ENCODE data around the gene CDH10.

The CDH10 gene

DNA sequence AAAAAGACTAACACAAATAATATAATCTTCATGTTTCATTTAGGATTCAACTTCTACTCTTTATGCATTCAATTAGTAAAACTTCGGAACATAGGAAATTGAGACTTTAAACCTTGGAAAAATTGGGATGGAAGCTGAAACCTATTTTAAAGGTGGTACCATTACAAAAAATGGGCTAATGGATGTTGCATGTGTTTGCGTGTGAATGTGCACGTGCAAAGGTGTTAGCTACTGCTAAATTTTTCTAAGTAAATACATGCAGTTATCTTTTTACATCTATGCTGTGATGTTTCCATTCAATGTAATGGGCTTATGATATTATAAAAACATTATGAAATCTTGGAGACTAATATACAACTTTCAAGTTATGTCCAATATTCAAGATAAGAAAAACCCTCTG, 134.8 kb downstream of the CDH10 start:
- Histone ChIP-seq H3K27ac (replicated peaks) (no peak overlapping the region), H3K4me3 (replicated peaks; ENCODE audit: insufficient read depth, low read length) (no peak overlapping the region), H3K27me3 (ENCODE audit: insufficient read depth, poor library complexity, severe bottlenecking) (no peaks in the 10 kb centered on the region)
- TF ChIP-seq POLR2AphosphoS5 (IDR thresholded peaks at IDR 0.05; ENCODE audit: low read depth) (no peak), CTCF (IDR thresholded peaks at IDR 0.05; ENCODE audit: insufficient read depth, low read length) (no peak), SPI1 (IDR thresholded peaks at IDR 0.05; ENCODE audit: borderline replicate concordance, low read depth) (no peak), REST (IDR thresholded peaks at IDR 0.05; ENCODE audit: insufficient replicate concordance, low read depth) (no peak), GABPA (IDR thresholded peaks at IDR 0.05; ENCODE audit: low read depth) (no peak)
- DNase-seq (ENCODE audit: low read depth in 1 of 2, low spot score in 1 of 2): no peak

GRCh38 chr5:24505258-24505657, 139.5 kb downstream of the CDH10 start:
- DNase-seq (ENCODE audit: low read depth in 1 of 2, low spot score in 1 of 2): no peak
- TF ChIP-seq SPI1 (IDR thresholded peaks at IDR 0.05; ENCODE audit: borderline replicate concordance, low read depth): no peak
- TF ChIP-seq POLR2AphosphoS5 (IDR thresholded peaks at IDR 0.05; ENCODE audit: low read depth): no peak
- no peak for TF ChIP-seq REST (IDR thresholded peaks at IDR 0.05; ENCODE audit: insufficient replicate concordance, low read depth)
- no peak for TF ChIP-seq GABPA (IDR thresholded peaks at IDR 0.05; ENCODE audit: low read depth)
- no peak for TF ChIP-seq CTCF (IDR thresholded peaks at IDR 0.05; ENCODE audit: insufficient read depth, low read length)
- no peaks in the 10 kb centered on the region for H3K27me3 ChIP-seq (ENCODE audit: insufficient read depth, poor library complexity, severe bottlenecking)
- no peak overlapping the region for H3K27ac ChIP-seq (replicated peaks)
- no peak overlapping the region for H3K4me3 ChIP-seq (replicated peaks; ENCODE audit: insufficient read depth, low read length)

- no peak for TF ChIP-seq REST (IDR thresholded peaks at IDR 0.05; ENCODE audit: insufficient replicate concordance, low read depth)
- no peak for TF ChIP-seq CTCF (IDR thresholded peaks at IDR 0.05; ENCODE audit: insufficient read depth, low read length)
- TF ChIP-seq SPI1 (IDR thresholded peaks at IDR 0.05; ENCODE audit: borderline replicate concordance, low read depth): no peak
- TF ChIP-seq GABPA (IDR thresholded peaks at IDR 0.05; ENCODE audit: low read depth): no peak
- TF ChIP-seq POLR2AphosphoS5 (IDR thresholded peaks at IDR 0.05; ENCODE audit: low read depth): no peak
- Histone ChIP-seq H3K27me3 (ENCODE audit: insufficient read depth, poor library complexity, severe bottlenecking) (no peaks in the 10 kb centered on the region), H3K27ac (replicated peaks) (no peak overlapping the region), H3K4me3 (replicated peaks; ENCODE audit: insufficient read depth, low read length) (no peak overlapping the region)
- DNase-seq (ENCODE audit: low read depth in 1 of 2, low spot score in 1 of 2): no peak
Measured at GRCh38 chr5:24497591-24498157, 147.1 kb downstream of the CDH10 start.

Measured in HL-60 (cell line).